Activated T-helper 1 cell treated with Interleukin-2 at 50 U/mL for 16 hours (primary cell): ENCODE data around the gene COPE.
A peak's percentile ranks its signal among the peaks of the same experiment; 100 is the strongest.
"Not testable (repeated sequence)": the region's sequence is repeated elsewhere in the genome, so short reads cannot be mapped to it uniquely, and the experiment has no call there.

Experiments
- DNase-seq: peaks from one replicate; pipeline ENCODE4 v3.0.0-alpha.2; 2020; ENCODE audit warnings: low read depth

COPE gene

DNA sequence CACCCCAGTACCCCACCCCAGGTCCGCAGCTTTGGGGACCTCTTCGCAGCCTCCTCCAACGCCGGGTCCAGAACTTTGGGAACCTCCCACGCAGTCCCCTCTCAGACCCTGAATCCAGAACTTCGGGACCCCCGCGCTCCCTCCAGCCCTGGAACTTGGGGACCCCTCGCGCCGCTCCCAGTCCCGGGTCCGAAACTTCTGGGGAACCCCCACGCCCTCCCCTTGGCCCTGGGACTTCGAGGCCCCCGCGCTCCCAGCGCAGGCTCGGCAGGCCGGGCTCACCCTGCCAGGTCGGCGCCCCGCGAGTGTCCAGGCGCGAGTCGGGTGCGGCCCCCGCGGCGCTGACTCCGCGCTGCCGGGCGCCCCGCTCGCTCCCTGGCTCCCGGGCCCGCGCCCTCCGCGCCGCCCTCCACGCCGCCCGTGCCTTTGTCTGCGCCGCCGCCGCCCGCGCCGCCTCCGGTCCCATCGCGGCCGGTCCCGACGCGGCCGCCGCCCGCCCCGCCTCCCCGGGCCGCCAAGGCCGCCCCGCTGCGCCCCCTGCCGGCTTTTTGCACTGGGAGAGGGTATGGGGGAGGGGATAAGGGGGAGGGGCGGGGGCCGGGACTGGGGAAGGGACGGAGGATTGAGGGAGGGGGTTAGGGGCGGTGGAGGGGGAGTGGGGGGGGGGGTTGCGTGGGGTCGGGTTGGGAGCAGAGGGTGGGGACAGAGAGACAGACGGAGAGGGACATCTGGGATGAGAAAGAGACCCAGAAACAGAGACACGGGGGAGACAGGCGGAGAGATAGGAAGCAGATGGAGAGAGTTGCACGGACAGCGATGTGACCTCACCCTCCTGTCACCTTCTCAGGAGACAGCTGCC lies 21.8 kb upstream of the COPE start, which contains the start of gene HOMER3:
Gene HOMER3, minus strand, starts transcription at position 449 of the 859 bp plus-strand sequence. CDS start 2,235 bp downstream, outside the sequence.
- peak; percentile 65 for DNase-seq

DNA sequence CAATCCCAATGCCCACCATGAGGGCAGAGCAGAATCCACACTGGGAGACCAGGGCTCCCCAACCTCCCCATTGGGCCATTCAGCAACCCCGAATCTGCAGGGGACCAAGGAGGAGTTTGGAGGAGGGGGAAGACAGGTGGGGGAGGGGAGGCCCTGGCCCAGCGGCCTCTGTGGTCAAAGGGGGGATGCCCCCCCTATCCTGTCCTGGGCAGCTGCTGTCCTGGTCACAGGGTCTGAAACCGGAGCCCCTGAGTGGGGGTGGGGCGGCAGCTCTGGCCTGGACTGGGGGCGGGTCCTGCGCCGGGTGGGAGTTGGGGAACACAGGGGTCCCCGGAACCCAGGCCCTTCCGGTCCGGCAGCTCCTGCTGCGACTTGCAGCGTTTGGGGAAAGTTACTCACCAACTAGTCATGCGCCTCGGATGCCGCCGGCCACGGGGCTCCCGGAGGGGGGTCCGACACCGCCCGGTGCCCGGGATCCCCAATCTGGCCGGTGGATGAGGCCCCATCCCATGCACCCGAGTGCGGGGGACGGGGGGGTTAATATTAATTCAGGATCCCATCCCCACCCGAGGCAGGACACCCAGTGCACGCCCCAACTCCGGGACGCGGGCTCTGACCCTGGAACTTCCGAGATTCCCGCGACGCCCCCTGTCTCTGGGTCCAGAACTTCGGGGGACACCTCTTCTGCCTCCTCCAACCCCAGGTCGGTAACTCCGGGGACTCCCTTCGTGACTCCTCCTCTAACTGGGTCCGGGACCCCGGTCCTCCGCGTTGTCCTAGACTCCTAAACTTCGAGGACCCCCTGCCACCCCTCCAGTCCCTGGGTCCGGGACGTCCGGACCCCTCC lies 21.0 kb upstream of the COPE start:
- DNase-seq, result no peak

DNA sequence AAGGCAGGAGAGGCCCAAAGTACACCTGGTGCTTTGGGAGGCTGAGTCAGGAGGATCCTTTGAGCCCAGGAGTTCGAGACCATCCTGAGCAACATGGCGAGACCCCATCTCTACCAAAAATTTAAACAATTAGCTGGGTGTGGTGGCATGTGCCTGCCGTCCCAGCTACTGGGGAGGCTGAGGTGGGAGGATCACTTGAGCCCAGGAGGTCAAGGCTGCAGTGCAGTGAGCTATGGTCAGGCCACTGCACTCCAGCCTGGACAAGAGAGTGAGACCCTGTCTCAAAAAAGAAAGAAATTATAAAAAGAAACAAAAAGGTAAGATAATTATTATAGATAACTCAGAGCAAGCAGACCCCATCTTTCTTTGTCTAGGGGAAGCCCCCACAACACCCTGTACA lies 20.0 kb upstream of the COPE start:
- no peak for DNase-seq

DNA sequence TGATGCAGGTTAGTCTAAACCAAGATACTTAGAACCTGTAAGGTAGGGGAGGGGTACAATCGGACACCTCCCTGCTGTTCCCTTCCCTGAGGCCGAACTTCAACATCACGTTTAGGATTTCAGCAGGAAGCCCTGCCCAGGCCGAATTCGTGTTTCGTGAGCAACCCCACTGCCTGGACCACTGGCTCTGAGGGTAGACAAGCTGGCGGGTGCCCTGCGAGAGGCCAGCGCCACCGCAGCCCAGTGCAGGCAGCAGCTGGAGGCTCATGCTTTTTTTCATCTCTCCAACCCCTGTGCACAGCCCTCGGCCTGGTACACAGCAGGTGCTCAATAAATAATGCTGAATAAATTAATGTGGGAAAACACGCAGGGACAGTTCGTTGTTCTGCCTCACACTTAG lies 14.1 kb upstream of the COPE start:
- DNase-seq, result no peak

DNA sequence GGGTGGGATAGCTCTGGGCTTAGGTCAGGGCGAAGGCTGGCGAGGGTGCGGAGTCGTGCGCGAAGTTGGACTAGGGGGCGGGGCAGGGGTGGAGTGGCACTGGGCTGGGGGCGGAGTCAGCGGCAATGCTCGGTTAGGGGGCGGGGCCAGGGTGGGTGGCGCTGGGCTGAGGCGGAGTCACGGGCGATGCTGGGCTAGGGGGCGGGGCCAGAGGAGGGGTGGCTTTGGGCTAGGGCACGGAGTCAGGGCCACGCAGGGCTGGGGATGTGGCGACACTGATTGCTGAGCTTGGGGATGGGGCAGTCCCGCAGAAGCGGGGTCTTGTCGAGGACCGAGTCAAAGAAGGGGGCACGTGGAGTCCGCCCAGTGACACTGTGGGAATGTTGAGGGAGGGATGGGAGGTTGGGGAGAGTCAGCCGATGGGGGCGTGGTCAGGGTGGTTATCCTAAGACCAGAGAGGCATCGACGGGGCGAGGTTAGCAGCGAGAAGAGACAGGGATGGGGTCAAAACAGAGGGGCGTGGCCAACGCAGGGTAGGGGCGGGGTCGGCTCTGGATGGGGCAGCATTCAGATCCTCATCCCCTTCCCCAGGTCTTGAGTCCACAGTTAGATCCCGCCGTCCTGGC lies 13.1 kb upstream of the COPE start:
- DNase-seq, result peak; percentile 67

DNA sequence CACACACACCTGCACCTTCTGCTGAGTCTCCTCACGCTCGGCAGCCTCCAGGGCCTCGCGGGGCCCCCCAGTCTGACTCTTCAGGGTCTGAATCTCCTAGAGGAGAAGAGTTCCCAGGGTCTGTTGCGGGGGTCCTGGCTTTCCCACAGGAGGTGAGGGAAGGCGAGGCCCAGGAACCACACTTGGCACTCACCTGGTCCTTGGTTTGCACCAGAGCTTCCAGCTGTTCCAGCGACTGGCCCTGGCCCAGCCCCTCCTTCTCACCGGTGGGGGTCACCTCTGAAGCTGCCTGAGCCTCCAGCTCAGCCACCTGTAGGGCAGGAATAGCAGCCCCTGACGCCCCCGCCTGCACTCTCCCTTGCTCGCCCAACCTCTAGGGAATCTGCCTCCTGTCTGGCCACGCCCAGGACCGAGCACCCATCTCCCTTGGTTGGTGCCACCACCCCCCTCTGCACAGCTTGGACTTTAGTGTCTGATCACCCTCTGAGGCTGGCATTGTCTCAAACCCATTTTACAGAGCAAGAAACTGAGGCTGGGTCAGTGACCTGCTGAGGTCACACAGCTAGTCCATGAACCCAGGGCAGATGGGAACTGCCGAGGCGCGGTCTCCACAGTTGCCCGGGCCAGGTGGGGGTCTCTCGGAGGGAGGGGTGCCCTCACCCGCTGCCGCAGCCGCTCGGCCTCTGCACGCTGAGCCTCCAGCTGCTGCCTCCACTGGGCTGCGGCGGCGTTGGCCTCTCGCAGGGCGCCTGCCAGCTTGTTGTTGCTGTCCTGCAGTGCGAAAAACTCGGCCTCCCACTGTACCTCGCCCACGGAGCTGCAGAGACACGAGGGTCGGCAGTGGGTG lies 12.4 kb upstream of the COPE start:
- no peak for DNase-seq

DNA sequence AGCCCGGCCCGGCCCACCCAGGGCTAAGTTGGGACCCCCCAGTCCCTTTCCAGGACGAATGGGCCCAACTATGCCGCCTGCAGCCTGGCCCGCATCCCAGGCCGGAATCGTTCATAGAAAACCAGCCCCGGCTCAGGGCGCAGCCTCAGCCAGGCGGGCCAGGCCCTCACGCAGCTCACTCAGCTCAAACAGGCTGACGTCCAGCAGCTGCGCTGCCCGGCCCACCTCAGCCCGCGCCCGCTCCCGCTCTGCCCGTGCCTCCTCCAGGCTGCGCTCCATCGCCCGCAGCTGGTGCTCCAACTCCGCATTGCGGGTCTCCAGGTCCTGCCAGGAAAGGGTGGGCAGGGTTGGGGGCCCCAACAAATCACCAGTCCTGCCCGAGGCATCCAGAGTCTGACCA lies 10.1 kb upstream of the COPE start:
- no peak for DNase-seq

DNA sequence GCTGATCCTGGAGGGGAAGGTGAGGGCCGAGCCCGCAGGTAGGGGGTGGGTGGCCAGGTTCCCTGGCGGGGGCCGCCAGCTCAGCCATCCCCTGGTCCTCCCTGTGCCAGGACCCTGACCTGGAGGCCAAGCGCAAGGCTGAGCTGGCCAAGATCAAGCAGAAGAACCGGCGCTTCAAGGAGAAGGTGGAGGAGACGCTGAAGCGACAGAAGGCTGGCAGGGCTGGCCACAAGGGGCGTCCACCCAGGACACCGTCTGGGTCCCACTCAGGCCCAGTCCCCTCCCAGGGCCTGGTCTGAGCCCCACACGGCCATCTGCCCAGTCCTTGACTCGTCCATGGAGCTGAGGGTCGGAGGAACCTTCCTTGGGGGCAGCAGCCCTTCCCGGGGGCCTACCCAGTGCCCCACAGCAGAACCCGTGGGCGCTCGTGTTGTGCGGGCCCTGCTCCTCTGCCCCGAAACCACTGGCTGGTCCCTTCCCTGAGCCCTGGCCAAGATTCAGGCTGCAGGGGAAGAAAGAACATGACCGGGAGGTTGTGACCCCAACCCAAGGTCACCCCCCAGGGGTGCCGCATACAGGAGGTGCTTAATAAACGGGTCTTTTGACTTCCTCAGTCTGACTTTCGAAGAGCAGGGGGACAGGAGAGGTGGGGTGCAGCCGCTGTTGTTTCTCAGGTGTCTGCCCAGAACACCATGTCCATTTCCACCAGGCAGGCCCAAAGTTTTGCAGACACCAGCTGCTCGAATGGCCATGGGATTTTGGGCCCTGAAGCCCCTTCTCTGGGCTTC lies 9.0 kb upstream of the COPE start:
- DNase-seq, result no peak

DNA sequence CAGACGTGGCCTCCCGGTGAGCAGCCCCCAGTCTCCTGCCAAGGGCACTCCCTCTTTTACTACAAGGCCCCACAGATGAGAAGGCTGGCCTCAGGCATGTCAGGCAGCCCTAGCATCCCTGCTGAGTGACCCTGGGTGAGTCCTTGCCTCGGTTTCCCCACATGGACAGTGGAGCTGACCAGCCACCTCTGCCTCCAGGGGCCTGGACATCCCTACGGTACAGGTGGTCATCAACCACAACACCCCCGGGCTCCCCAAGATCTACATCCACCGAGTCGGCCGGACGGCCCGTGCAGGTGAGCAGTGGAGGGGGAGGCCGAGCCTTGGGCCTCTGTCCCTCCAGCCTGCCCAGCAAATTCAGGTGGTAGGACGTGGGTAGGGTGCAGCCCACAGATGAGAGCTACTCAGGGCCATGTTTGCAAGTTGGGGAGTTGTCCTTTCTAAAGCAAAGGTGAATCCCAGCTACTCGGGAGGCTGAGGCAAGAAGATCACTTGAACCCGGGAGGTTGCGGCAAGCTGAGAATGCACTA lies 5.6 kb upstream of the COPE start:
- no peak for DNase-seq

DNA sequence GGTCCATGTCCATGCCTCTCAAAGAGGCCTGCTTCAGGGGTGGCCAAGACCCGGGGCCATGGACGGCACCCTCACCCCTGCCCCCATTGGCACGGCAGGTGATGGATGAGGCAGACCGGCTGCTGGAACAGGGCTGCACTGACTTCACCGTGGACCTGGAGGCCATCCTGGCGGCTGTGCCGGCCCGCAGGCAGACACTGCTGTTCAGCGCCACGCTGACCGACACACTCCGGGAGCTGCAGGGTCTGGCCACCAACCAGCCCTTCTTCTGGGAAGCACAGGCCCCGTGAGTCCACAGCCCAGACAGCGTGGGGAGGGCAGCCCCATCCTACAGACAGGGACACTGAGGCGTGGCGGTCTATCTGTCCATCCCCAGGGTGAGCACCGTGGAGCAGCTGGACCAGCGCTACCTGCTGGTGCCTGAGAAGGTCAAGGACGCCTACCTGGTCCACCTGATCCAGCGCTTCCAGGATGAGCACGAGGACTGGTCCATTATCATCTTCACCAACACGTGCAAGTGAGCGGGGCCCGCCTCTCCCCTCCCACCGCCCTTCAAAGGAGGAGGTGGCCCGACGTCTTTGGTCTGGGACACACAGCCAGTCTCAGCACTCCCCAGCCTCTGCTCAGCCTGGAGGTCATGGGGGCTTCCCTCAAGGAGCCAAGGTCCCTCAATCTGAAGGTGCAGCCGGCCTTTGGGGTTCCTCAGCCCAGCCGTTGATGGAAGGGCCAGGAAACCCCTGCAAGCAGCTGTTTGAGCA lies 3.2 kb upstream of the COPE start:
- no peak for DNase-seq

DNA sequence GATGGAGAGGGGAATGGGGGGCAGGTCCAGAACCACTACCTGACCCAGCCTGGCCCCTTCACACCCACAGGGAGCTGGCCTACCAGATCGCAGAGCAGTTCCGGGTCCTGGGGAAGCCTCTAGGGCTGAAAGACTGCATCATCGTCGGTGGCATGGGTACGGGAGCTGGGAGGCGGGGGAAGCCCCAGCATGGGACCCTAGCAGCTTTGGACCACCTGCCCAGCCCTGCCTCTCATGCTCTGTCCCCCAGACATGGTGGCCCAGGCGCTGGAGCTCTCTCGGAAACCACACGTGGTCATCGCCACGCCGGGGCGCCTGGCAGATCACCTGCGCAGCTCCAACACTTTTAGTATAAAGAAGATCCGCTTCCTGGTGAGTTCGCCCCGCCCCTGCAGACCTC lies 2.4 kb upstream of the COPE start:
- DNase-seq, result no peak

DNA sequence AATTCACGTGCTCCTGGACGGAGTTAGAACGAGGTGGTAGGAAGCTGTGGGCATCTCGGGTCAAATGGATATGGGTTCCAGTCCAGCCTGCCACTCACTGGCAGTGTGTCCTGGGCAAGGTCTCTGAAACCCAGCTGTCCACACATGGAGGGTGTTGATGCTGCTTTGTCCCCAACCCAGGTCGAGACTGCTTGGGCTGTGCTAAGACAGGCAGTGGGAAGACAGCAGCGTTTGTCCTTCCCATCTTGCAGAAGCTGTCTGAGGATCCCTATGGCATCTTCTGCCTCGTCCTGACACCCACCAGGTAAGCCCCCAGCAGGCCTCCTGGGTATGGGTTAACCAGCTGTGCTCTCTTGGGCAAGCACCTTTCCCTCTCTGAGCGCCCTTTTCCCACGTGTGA lies 1.2 kb upstream of the COPE start:
- DNase-seq, result no peak

DNA sequence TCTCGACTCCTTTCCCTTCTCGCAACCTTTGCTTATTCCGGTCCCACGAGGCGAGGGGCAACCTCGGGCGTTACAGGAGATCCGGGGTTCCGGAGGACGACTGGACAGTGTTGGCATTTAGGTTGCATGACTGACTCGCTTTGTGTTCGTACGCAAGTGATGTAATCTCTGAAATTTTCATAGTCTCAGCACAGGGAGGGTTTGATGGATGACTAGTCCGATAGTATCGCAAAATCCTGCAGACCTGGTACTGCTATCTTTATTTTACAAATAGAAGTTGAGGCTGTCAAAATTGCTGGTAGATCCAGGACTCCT lies 670 bp upstream of the COPE start:
- no peak for DNase-seq

DNA sequence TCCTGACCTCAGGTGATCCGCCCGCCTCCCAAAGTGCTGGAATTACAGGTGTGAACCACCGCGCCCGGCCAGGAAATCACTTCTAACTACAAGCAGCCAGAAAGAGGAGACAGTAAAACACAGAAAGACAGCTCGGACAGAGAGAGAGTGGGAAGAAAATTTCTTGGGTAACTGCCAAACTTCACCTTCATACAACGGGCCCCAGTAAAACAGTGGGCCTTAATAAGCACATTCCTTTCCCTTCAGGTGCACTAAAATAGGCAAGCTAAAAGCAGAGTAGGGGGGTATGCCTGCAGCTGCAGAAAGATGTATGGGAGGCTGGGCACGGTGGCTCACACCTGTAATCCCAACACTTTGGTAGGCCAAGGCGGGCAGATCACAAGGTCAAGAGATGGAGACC lies 1.6 kb downstream of the COPE start:
- not testable (repeated sequence) for DNase-seq

DNA sequence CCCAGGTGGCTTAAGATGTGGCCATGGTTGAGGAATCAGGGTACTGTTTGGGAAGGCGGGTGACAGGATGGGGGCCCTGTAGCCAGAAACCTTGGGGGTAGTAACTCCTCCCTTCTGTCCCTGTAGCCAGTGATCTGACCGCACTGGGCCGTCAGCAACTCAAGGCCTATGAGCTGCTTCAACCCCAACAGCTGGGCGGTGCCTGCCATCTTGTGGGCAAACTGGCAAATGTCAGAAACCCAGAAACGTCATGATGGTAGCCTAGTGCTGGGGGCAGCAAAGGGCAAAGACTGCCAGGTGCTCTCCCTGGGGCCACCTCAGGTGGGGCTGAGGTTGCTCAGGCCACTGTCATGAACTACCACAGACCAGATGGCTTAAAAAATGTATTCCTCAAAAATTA lies 3.5 kb downstream of the COPE start:
- DNase-seq, result no peak

DNA sequence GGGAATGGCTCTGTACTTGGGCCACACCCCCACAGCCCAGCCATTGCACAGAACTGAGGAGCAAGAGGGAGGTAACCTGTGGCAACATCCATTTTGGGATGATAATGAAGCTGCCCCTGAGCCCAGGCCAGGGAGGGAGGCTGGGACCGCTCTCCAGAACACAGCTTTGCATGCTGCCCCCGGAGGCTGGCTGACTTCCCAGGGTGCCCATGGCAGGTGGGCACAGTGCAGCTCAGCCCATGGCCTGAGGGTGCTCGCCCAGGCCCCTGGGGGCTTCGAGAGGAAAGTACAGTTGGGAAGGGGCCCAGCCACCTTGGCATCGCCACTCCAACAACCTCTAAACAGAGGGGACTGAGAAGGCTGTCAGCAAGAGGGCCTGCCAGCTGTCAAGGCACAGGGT lies 5.7 kb downstream of the COPE start:
- no peak for DNase-seq

DNA sequence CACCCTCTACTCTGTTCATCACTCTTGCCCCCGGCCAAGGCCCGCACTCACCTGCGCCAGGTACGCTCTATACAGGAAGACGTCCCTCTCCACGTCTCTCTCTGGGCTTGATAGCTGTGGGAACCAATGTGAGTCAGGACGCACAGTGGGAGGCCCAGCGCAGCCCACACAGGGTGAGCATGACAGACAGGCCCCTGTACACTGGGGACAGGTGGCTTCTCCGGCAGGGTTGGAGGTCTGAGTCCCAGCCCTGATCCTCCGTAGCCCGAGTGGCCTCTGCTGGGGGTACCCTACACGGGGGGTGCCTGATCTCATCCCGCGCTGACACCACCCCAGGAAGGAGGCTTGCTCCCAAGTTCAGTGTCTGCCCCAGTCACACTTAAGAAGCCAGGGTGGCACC lies 6.3 kb downstream of the COPE start:
- DNase-seq, result no peak

DNA sequence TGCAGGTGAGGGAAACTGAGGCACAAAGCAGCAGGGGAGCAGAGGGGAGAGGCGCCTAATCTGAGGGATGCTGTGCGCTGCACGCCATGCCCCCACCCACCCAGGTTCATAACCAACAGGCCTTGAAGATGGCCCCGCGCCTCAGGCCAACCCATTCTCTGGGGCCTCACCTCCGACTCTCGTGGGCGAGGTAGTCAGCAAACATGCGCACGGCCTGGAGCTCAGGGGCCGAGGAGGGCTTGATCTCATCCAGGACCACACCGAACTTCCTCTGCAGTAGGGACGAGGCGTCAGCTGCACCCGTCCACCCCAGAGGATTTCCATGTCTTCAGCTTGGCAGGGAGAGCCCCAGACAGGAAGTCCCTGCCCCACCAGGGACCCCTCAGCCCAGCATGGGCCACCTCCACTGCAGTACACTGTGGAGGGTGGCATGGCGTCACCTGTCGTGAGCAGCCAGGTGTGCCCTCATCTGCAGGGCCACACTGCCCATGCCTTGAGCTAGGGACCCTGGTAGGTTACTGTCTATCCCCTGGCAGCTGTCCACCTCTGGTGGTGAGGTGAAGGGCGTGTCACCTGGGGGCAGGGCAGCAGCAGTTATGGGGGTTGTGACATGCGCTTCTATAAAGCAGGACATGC lies 8.3 kb downstream of the COPE start:
- no peak for DNase-seq

DNA sequence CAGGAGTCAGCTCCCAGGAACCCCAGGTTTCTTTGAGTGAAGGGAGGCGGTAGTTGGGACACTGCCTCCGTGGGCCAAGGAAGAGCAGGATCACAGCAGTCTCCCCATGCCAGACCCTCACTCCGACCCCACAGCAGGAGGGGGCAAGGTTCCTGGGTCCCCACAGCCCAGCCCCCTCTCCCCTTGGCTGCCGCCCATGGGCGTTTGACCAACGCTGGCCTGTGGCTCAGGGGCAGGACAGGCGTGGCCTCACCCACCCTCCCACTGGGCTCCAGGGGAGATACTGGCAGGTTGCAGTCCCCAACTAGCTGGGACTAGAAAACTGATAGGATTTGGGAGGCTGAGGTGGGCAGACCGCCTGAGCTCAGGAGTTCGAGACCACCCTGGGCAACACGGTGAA lies 9.2 kb downstream of the COPE start:
- DNase-seq, result no peak
